Right renal cortex interstitium (tissue), 3 donors: ENCODE measurements around the gene ARHGAP24. TPM values are rescaled to one million over a fixed set of nuclear protein-coding genes. Genes with fewer than 3 reads are reported as not detected.
"Not testable (repeated sequence)": the region's sequence is repeated elsewhere in the genome, so short reads cannot be mapped to it uniquely, and the experiment has no call there.

Source experiments
- DNase-seq, 3 donors: peaks; one replicate each; pipeline ENCODE4 v3.0.0-alpha.2; 2013; ENCODE audit warnings: low read depth in 3 of 3, low spot score in 2 of 3
- polyA plus RNA-seq, 3 donors: library from polyadenylated mRNA; unstranded; fragments of 120-200 nt; gene quantifications; one replicate each; pipeline ENCODE4 v1.2.1, GENCODE V29; 2013; ENCODE audit not compliant: insufficient read length in 3 of 3

Gene ARHGAP24
- polyA plus RNA-seq, 3 donors, result 130 to 142 (median 138) TPM

DNA sequence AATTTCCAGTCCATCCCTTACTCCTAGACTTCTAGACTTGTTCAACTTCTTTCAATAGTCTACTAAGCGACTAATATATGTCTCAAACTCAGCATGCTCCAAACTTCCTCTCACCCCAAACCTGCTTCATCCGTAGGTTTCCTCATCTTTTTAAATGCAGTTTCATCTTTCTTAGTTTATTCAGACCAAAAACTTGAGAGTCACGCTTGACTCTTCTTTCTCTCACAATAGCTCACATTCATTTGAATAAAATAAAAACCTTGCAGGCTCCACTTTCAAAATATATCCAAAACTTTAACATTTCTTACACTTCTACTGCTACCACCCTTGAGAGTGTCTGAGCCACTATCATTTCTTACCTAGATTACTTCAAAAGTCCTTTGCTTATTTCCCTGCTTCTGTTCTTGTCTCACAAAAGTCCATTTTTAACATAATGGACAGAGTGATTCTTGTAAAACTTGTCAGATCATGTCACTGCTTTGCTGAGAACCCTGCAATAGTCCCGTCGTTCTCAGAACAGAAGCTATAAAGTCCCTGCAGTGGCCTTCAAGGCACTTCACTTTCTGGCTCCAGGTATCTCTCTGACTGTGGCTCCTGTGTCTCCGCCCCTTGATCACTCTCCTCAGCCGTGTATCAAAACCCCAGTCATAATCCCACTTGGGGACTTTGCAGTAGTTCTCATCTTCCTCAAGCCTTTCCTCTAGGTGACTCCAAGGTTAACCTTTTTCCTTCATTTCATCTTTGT is 167.6 kb downstream of the ARHGAP24 start:
- no peak for DNase-seq

- DNase-seq, result no peak
These were observed 169.1 kb downstream of the ARHGAP24 start for GRCh38 chr4:85644061-85644460.

- DNase-seq, result no peak
These were observed 176.0 kb downstream of the ARHGAP24 start for GRCh38 chr4:85650908-85651307.

DNA sequence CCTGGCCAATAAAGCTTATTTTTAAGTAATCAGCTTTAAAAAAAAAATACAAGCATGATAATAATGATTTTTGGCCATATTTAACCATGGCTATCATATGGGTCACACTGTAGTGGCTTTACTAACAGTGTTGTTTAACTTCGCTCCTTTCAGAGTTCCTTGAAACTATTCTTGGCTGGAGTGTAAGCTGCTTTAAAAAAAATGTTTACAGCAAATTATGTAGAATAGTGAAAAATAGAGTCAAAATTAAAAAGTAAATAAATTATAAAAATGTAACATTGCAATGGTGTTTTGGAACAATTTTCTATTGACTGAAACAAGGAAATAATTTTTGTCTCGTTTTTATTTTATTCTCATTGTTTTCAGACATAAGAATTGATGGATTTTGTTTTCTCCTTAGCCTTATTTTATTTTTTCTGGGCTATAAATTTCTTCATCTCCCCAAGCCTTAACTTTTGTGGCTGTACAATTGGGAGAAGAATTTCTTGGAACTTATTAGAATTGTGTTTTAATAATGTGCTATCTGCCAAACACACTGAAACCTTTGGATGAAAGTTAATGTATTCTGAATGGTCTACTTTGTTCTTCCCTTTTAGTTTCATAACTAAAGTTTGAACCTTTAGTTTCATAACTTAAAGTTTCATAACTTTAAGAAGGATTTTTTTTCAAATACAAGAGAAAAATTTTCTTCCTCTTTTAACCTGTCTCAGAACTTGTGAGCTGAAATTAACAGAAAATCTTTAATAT is 182.0 kb downstream of the ARHGAP24 start:
- DNase-seq, result no peak

DNA sequence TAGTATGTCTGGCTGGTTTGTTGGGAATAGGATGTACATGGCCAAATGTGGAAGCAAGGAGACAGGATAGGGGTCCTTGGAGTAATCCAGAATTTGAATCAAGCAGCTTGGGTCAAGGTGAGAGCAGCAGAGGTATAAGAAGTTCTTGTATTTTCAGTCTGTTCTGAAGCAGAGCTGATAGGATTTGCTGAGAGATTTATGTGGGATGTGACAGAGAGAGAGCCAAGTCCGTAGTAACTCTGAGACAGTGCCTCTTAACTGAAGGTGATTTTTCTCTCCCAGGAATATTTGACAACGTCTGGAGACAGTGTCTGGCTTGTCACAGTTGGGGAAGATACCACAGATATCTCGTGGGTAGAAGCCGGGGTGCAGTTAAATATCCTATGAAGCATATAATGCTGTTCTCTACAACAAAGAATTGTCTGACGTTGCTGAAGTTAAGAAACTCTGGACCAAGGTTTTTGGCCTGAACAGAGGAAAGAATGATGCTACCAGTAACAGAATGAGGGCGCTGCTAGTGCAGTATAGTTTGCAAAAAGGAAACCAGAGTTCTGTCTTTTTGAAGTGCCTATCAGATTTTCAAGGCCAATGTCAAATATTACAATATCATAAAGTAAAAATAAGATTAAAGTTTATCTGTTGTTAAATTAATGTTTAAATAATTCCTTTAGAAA is 184.0 kb downstream of the ARHGAP24 start:
- DNase-seq, result no peak

GRCh38 chr4:85659610-85660218 is 184.8 kb downstream of the ARHGAP24 start:
- DNase-seq, result no peak

GRCh38 chr4:85666625-85667024 is 191.7 kb downstream of the ARHGAP24 start:
- DNase-seq, result not testable (repeated sequence)

DNA sequence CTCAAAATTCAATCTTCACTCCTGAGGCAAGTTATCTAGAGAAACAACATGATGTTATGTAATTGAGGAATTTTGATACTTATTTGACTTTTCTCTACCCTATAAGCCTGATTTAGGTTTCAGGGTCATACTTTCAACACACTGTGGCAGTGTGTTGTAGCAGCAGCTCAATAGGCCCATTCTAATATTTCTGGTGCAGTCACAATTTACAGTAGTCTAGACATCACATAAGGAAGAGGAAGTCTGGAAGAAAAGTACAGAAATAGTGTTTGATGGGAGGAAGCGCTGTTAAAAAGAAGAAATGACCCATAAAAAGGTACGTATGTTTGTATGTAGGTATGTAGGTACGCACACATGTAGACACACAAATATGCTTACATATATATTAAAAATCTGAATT is 194.3 kb downstream of the ARHGAP24 start:
- no peak for DNase-seq

DNA sequence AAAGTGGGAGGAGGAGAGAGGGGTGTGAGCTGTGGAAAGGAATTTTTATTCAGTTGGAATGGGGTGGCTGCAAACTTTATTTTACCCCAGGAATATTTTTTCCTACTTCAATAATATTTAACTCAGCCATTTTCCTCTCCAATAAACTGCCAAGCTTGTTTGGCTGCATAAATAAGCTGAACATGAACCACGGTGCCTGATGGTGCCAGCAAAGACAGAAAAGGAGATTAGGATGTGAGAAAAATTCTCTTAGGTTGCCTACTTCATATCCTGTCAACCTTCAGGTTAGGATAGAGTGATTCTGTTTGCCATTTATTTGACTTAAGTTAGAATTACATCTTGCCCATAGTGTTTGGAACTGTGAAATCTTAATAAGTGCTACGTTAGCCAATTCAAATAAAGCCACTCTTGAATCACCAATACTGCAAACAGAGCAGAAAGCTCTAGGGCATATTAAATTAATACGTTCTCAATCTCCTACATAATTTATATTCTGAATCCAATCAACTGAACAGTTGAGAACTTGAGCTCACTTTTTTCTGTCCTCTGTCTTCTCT is 195.1 kb downstream of the ARHGAP24 start:
- no peak for DNase-seq

- DNase-seq, result no peak
These were observed 196.2 kb downstream of the ARHGAP24 start for GRCh38 chr4:85671120-85671519.

DNA sequence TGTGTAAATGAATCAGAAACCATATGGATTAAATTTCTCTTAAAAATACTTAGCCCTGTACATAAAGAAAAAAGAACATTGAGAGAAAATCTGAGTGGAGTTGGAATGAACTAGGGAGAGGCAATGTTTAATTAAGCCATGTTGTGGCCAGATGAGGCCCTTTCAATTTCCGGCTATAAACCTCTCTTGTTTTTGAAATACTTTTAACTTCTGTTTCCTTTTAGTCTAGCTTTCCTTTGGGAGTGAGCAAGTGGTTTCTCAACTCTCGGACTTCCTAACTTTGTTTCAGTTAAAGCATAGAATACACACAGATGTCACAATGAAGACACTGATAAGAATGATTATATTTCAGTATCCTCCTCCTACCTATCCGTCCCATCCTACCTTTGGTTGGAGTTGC is 197.2 kb downstream of the ARHGAP24 start:
- no peak for DNase-seq

DNA sequence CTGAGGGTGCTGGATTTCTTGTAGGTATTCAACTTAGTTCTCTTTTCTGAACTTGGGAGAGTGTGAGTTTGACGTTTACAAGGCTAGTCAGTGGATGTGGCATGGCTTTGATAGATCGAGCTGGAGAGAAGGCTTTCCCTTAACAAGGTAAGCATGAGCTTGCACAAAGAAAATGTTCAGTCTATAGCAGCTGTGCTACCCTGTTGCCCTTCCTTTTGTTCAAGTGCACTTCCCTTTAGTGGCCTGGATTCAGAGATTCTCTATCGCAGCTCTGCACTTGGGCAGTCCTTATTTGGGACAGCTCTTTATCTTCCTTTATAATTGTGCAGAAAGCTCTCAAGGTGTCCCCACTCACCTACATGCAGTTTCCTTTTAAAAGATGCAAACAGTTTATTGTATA is 198.0 kb downstream of the ARHGAP24 start:
- DNase-seq, result no peak

- DNase-seq, result no peak
These were observed 198.6 kb downstream of the ARHGAP24 start for GRCh38 chr4:85673540-85673939.

- DNase-seq, result no peak
These were observed 200.4 kb downstream of the ARHGAP24 start for GRCh38 chr4:85675076-85676049.

DNA sequence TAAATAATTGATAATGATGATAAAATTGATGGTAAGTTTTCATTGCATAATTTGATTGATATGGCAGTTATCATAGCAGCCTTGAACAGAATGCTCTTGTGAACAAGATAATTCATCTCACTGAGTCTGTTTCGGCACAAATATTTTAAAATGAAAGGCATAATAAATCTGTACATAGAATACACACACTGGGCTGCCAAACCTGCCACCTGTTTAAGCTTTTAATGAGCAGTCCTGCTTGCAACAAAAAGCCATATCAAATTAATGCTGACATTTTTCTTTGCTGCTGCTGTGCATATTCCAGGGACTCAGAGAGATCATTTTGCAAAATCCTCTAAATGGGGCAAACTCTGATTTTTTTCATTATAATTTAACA is 201.1 kb downstream of the ARHGAP24 start:
- no peak for DNase-seq

GRCh38 chr4:85676850-85677590 is 202.1 kb downstream of the ARHGAP24 start:
- no peak for DNase-seq

GRCh38 chr4:85681221-85681657 is 206.3 kb downstream of the ARHGAP24 start:
- no peak for DNase-seq

- no peak for DNase-seq
These were observed 207.0 kb downstream of the ARHGAP24 start for GRCh38 chr4:85681921-85682320.

DNA sequence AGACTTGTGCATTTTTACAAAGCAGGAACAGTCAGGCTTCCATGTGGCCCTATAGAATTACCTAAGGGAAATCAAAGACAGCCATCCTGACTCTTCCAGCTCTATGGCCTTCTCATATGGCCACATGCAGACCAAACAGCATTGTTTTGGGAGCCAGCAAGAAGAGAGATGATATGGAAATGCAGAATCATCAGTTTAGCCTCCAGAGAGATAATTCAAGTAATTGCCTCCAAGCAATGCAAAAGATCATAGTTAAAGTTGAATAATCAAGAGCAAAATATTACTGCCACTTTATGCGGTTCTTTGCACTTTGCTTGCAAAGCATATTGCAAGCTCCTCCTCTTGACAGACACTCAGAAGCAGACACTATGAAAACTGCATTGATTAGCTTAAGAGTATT is 207.4 kb downstream of the ARHGAP24 start:
- DNase-seq, result no peak
